ENCODE results near the gene NFKBIB.
A peak's percentile ranks its signal among the peaks of the same experiment; 100 is the strongest.
"Not testable (repeated sequence)": the region's sequence is repeated elsewhere in the genome, so short reads cannot be mapped to it uniquely, and the experiment has no call there.

Gene NFKBIB

GRCh38 chr19:38862321-38863059, 37.3 kb upstream of the NFKBIB start:
- in situ Hi-C loops (cut with HindIII; ENCODE audit: low pct_unique_long_range_greater_than_20kb, low sequenced_read_pairs), result no loop called here
- DNase-seq (ENCODE audit: low read depth in 1 of 2, low spot score in 1 of 2), result peak in 1 of 2 experiments; percentile 83
- no peak for TF ChIP-seq JUND (IDR thresholded peaks at IDR 0.05; ENCODE audit: low read depth)

- no peak for DNase-seq (ENCODE audit: low read depth in 1 of 2, low spot score in 1 of 2)
- TF ChIP-seq JUND (IDR thresholded peaks at IDR 0.05; ENCODE audit: low read depth), result no peak
- in situ Hi-C loops (cut with HindIII; ENCODE audit: low pct_unique_long_range_greater_than_20kb, low sequenced_read_pairs), result no loop called here
Observed at GRCh38 chr19:38867171-38867780, 32.5 kb upstream of the NFKBIB start.

GRCh38 chr19:38868551-38868950, 31.2 kb upstream of the NFKBIB start:
- no peak for TF ChIP-seq JUND (IDR thresholded peaks at IDR 0.05; ENCODE audit: low read depth)
- in situ Hi-C loops (cut with HindIII; ENCODE audit: low pct_unique_long_range_greater_than_20kb, low sequenced_read_pairs), result no loop called here
- DNase-seq (ENCODE audit: low read depth in 1 of 2, low spot score in 1 of 2), result no peak

DNA sequence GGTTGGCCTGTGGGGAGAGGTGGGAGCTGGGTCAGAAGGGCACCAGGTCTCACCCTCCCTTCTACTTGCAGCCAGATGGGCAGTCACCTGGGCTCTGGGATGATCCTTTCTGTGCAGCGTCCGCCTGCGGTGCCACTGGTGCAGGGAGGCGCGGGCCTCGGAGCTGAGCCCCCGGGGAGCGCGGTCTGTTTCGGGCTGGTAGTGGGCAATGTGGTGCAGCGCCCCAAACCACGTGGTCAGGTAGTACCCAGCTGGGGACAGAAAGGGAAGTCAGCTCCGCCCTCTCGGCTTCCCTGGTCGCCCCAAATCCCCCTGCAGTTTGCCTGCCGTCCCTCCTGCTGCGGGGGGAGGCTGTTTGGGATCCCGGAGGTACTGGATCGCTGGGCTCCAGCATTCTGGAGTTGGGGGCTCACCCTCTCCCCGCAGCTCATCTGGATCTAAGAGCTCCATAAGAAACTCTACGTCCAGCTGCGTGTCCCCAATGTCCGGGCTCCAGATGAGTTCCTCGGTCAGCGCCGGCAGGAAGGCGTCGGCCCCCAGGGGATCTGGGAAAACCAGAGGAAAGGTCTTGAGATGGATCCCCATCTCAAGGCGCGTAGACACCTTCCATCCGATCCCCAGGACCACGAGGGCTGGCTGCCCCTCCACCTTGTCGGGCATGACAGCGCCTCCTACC, 30.5 kb upstream of the NFKBIB start:
- in situ Hi-C loops (cut with HindIII; ENCODE audit: low pct_unique_long_range_greater_than_20kb, low sequenced_read_pairs), result no loop called here
- DNase-seq (ENCODE audit: low read depth in 1 of 2, low spot score in 1 of 2), result no peak
- no peak for TF ChIP-seq JUND (IDR thresholded peaks at IDR 0.05; ENCODE audit: low read depth)

DNA sequence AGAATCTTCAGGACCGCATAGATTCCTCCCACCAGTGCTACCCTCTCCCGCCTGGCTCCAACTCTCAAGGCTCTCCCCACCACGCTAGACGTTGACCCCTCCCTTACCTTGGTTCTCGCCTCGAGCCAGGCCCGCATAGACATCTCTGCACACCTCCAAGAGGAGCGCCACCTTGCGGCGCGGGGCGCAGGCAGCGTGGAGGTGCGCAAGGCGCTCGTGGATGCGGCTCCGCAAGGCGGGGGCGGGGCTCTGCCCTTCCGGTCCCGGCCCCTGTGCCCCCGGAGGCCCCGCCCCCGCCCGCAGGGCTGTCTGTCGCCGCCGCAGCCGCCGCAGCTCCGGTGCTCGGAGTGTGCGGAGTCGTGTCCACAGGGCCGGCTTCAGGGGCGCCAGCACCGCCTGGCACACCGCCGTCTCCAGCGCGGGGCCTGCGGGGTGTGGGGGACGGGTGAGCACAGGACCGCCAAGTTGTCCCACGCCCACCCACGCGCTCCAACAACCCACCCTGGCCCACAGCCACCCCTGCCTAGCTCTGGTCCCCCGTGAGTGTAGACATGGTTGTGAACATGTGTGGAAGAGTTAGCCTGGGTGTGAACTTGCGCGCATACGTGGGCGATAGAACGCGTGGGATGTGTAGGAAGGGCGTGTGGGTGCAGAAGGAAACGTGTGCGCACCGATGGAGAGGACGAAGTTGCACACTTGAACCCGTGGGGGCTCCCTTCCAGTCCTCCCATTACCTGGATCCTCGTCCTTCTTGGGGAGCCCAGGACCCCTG, 29.7 kb upstream of the NFKBIB start:
- in situ Hi-C loops (cut with HindIII; ENCODE audit: low pct_unique_long_range_greater_than_20kb, low sequenced_read_pairs), result no loop called here
- peak; percentile 66 to 88 for DNase-seq (ENCODE audit: low read depth in 1 of 2, low spot score in 1 of 2)
- no peak for TF ChIP-seq JUND (IDR thresholded peaks at IDR 0.05; ENCODE audit: low read depth)

DNA sequence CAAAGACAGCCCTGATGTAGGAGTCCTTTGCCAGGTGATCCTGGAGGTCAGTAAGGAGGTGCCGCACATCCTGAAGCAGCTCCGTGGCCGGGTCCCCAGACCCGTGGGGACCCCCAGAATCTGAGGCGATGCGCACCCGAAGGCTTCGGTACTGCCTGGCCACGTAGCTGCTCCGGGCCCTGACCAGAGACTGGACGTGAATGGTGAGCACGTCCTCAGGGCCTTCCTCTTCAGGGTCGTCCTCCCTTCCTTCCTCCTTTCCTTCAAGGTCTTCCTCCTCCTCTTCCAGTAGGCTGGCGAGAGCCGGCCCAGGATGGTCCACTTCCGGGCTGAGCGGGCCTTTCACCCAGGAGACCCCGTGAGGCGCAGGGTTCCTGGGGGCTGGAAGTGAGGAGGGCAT, 29.2 kb upstream of the NFKBIB start:
- in situ Hi-C loops (cut with HindIII; ENCODE audit: low pct_unique_long_range_greater_than_20kb, low sequenced_read_pairs), result no loop called here
- TF ChIP-seq JUND (IDR thresholded peaks at IDR 0.05; ENCODE audit: low read depth), result no peak
- DNase-seq (ENCODE audit: low read depth in 1 of 2, low spot score in 1 of 2), result no peak

GRCh38 chr19:38873400-38873799, 26.4 kb upstream of the NFKBIB start:
- DNase-seq (ENCODE audit: low read depth in 1 of 2, low spot score in 1 of 2); in situ Hi-C loops (cut with HindIII; ENCODE audit: low pct_unique_long_range_greater_than_20kb, low sequenced_read_pairs): not testable (repeated sequence)

DNA sequence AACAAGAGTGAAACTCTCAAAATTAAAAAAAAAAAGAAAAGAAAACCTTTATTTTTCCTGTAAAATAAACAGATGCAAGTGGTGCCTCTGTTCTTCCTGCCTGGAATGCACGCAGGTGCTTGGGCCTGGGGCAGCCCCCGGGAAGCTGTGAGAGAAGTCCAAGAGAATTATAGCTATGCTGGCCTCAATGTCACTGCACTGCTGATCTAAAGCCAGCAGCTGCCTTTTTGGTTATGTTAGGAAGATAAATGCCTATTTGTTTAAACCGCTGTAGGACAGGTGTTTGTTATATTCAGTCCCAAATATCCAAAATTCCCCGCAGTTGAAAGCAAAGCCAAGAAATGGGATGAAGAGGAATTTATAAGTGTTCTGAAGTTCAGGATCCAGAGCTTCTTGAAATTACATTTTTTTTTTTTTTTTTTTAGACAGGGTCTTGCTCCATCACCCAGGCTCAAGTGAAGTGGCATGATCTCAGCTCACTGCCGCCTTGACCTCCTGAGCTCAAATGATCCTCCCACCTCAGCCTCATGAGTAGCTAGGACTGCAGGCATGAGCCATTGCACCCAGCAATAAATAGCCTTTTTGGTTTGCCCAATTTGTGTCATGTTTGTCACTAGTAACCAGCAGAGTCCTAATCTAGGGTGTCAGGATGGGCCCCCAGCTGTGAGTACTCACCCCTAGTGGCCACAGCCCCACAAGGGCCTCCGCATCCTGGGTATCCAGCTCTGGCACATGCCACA, 23.9 kb upstream of the NFKBIB start:
- DNase-seq (ENCODE audit: low read depth in 1 of 2, low spot score in 1 of 2), result no peak
- TF ChIP-seq JUND (IDR thresholded peaks at IDR 0.05; ENCODE audit: low read depth), result no peak
- in situ Hi-C loops (cut with HindIII; ENCODE audit: low pct_unique_long_range_greater_than_20kb, low sequenced_read_pairs), result no loop called here

- peak in 1 of 2 experiments; percentile 26 for DNase-seq (ENCODE audit: low read depth in 1 of 2, low spot score in 1 of 2)
- TF ChIP-seq JUND (IDR thresholded peaks at IDR 0.05; ENCODE audit: low read depth), result no peak
- in situ Hi-C loops (cut with HindIII; ENCODE audit: low pct_unique_long_range_greater_than_20kb, low sequenced_read_pairs), result no loop called here
Observed at GRCh38 chr19:38877781-38878574, 21.8 kb upstream of the NFKBIB start, which contains the start of gene RINL. TSS of gene RINL (minus strand) at chr19:38878275. CDS start at chr19:38876742, 1,533 bp downstream.

GRCh38 chr19:38878575-38879399, 21.0 kb upstream of the NFKBIB start:
- TF ChIP-seq JUND (IDR thresholded peaks at IDR 0.05; ENCODE audit: low read depth), result no peak
- DNase-seq (ENCODE audit: low read depth in 1 of 2, low spot score in 1 of 2), result no peak
- in situ Hi-C loops (cut with HindIII; ENCODE audit: low pct_unique_long_range_greater_than_20kb, low sequenced_read_pairs), result no loop called here

DNA sequence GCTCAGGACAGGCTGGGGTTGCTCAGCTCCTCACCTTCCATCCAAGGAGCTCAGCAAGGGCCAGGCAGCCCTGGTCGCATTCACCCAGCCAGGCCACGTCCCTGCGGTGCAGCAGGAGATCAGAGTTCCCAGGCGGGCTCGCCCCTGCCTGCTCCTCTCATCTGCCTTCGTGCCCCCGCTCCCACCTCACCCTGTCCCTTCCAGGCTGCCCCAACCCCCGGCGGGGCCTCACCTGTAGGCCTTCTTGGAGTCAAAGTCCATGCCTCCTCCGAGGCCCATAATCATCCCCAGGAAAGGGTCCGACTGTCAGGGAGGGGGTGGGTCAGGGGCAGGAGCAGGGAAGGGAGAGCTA, 20.4 kb upstream of the NFKBIB start:
- in situ Hi-C loops (cut with HindIII; ENCODE audit: low pct_unique_long_range_greater_than_20kb, low sequenced_read_pairs), result no loop called here
- TF ChIP-seq JUND (IDR thresholded peaks at IDR 0.05; ENCODE audit: low read depth), result no peak
- DNase-seq (ENCODE audit: low read depth in 1 of 2, low spot score in 1 of 2), result no peak
